RWPE2 (cell line): ENCODE results near the gene ABCC3.

ENCODE experiments used
- ATAC-seq: fragments of 200-7000 bp; cut with Tn5 transposase; 3 replicates; pipeline ENCODE4 v1.9.1; 2021; ENCODE audit warnings: low read depth
- DNase-seq: peaks from one replicate; pipeline ENCODE4 v3.0.0-alpha.2; 2020; ENCODE audit warnings: low spot score
- H3K27ac ChIP-seq: fragments of 450-650 bp; 2 replicates; pipeline ENCODE4 v1.5.1; 2017; ENCODE audit warnings: mild to moderate bottlenecking; ENCODE audit not compliant: poor library complexity, severe bottlenecking
- H3K27me3 ChIP-seq: fragments of 250-450 bp; sonication (Bioruptor Pico); 2 replicates; pipeline ENCODE4 v1.5.1; 2021; ENCODE audit warnings: mild to moderate bottlenecking, moderate library complexity; ENCODE audit not compliant: insufficient read depth, poor library complexity, severe bottlenecking
- H3K36me3 ChIP-seq: fragments of 250-450 bp; sonication (Bioruptor Pico); 2 replicates; pipeline ENCODE4 v1.5.1; 2020; ENCODE audit warnings: low read depth, mild to moderate bottlenecking, moderate library complexity
- H3K4me1 ChIP-seq: fragments of 250-450 bp; sonication (Bioruptor Pico); 2 replicates; pipeline ENCODE4 v1.5.1; 2021; ENCODE audit warnings: mild to moderate bottlenecking, moderate library complexity; ENCODE audit not compliant: insufficient read depth, poor library complexity, severe bottlenecking
- H3K4me3 ChIP-seq: fragments of 250-450 bp; sonication (Bioruptor Pico); 2 replicates; pipeline ENCODE4 v1.5.1; 2021; ENCODE audit warnings: mild to moderate bottlenecking, moderate library complexity; ENCODE audit not compliant: severe bottlenecking
- H3K9me3 ChIP-seq: fragments of 250-450 bp; sonication (Bioruptor Pico); 2 replicates; pipeline ENCODE4 v1.5.1; 2021; ENCODE audit warnings: mild to moderate bottlenecking, moderate library complexity; ENCODE audit not compliant: severe bottlenecking
- TF ChIP-seq, protein P1 (sequence below): fragments of 450-650 bp; IDR thresholded peaks from one replicate; pipeline ENCODE4 v1.5.1; 2017; ENCODE audit warnings: mild to moderate bottlenecking, moderate library complexity; ENCODE audit not compliant: poor library complexity, severe bottlenecking

Gene ABCC3

DNA sequence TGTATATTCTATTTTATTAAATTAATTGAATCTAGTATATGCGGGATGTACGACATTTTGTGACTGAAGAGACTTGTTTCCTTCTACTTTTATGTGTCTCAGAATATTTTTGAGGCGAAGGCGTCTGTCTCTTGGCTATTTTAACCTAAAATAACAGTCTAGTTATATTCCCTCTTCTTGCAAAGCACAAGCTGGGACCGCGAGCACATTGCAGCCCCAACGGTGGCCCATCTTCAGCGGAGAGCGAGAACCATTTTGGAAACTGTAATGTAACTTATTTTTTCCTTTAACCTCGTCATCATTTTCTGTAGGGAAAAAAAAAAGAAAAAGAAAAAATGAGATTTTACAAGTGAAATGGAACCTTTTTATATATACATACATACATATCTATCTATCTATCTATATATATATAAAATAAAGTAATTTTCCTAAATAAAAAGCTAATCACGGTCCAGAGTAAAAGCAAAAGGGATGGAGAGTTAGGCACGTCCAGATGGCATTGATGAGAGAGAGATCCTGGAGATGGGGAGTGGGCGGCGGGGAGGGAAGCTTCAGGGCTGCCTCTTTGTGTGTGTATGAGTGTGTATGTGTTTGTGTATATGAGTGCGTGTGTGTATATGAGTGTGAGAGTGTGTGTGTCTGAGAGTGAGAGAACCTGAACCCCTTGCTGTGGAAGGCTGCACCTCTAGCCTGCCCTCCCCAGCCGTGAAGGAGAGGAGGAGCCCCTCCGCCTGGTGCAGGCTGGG, 7.5 kb upstream of the ABCC3 start:
- TF ChIP-seq, protein P1, sequence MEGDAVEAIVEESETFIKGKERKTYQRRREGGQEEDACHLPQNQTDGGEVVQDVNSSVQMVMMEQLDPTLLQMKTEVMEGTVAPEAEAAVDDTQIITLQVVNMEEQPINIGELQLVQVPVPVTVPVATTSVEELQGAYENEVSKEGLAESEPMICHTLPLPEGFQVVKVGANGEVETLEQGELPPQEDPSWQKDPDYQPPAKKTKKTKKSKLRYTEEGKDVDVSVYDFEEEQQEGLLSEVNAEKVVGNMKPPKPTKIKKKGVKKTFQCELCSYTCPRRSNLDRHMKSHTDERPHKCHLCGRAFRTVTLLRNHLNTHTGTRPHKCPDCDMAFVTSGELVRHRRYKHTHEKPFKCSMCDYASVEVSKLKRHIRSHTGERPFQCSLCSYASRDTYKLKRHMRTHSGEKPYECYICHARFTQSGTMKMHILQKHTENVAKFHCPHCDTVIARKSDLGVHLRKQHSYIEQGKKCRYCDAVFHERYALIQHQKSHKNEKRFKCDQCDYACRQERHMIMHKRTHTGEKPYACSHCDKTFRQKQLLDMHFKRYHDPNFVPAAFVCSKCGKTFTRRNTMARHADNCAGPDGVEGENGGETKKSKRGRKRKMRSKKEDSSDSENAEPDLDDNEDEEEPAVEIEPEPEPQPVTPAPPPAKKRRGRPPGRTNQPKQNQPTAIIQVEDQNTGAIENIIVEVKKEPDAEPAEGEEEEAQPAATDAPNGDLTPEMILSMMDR, result no peak
- DNase-seq (no peak), ATAC-seq (no peak)
- H3K27me3 ChIP-seq, result no peaks in the 10 kb centered on the region
- no peak overlapping the region for H3K27ac ChIP-seq
- H3K9me3 ChIP-seq, result no peaks in the 10 kb centered on the region
- no peak overlapping the region for H3K4me3 ChIP-seq
- H3K36me3 ChIP-seq, result no peaks in the 10 kb centered on the region
- peaks cover 7% of the 10 kb centered on the region for H3K4me1 ChIP-seq

DNA sequence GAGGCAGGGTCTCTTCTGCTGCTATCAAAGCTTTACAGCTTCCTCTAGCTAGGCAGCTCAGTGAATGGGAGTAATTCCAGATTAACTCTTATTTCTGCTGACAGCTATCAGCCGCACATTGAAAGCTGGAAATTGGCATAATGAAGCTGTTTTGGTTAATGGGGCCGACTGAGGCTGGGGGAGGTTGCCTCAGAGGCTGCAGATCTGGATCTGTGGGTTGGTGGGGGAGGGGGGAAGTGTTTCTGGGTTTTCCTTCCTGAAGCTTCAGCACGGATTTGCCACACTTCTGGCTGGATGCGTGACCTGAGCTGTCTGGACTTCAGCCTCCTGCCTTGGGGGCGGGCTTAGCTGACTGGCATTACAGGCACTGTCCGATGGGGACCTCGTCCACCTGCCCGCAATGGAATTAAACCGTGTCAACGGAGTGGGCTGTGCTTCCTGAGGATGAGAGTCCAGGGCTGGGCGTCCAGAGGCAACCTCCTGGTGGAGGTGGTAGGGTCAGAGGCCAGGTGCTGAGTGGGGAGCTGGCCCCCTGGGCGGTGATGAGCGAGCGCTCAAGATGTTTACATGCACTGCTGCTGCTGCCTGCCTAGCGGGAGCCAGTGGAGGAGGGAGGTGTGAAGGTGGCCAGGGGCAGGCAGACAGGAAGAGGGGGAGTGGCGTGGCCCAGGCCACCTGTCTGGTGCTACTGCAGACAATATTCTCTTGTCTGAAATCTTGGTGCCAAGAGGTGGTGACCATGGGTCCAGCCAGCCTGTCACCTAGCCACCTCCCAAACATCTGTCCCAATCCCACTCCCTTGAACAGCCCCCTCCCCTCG, 6.7 kb upstream of the ABCC3 start:
- no peaks in the 10 kb centered on the region for H3K27me3 ChIP-seq
- H3K27ac ChIP-seq, result no peak overlapping the region

DNA sequence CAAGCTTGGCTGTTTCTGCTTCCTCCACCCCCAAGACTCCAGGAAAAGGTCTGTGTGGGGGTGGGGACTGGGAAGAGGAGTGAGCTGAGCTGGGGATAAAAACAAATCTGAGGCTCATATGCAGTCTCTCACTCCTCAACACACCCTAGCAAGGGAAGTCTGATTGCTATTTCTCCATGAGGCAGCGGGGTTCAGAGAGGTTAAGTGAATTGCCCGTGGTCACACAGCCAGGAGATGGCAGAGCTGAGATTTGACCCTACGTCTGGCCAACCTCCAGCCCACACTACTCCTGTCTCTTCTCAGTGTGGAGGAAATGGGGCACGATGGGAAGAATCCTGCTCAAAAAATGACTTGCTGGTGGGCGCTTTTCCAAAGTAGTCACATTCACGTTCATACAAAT, 4.8 kb upstream of the ABCC3 start:
- DNase-seq (no peak), ATAC-seq (no peak)
- TF ChIP-seq, protein P1, result no peak
- H3K27ac ChIP-seq, result no peak overlapping the region
- no peaks in the 10 kb centered on the region for H3K27me3 ChIP-seq
- no peaks in the 10 kb centered on the region for H3K36me3 ChIP-seq
- H3K4me1 ChIP-seq, result peaks cover 7% of the 10 kb centered on the region
- H3K4me3 ChIP-seq, result no peak overlapping the region
- no peaks in the 10 kb centered on the region for H3K9me3 ChIP-seq

More for the DNA sequence above, 6.7 kb upstream of the ABCC3 start:
- Histone ChIP-seq H3K4me3 (no peak overlapping the region), H3K9me3 (no peaks in the 10 kb centered on the region), H3K4me1 (peaks cover 7% of the 10 kb centered on the region), H3K36me3 (no peaks in the 10 kb centered on the region)
- TF ChIP-seq, protein P1, result no peak
- DNase-seq (no peak), ATAC-seq (no peak)

DNA sequence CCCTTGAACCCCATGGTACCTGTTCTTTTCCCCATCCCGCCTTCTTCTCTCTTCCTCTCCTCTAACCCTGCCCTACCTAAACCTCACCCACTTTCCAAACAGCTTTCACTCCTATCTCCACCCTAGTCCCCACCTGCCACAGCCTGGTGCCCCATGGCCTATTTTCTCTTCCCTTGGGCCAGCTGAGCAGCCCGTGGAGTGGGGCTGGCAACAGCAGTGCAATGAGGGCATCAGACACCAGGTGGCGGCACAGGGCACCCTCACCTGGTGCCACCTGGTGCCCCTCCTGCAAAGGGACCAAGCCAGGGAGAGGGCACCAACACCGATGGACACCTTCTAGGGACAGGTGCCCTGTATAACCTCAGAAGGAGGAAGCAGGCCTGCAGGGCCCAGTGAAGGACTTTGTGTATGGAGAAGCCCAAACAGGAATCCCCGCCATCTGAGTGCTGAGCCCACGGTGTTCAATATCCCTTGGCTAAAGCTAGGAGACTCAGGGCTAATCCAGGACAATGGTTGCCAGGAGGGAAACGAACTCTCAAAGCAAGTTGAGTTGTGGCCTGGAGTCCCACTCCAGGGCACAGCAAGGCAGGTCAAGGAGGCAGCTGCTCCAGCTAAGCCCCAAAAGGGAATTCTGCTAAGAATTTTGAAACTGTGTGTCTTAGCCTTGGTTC, 4.0 kb upstream of the ABCC3 start:
- no peaks in the 10 kb centered on the region for H3K27me3 ChIP-seq
- H3K36me3 ChIP-seq, result no peaks in the 10 kb centered on the region
- H3K9me3 ChIP-seq, result no peaks in the 10 kb centered on the region
- ATAC-seq (peak; percentile 52), DNase-seq (no peak)
- no peak overlapping the region for H3K27ac ChIP-seq
- TF ChIP-seq, protein P1, result peak; percentile 92
- no peak overlapping the region for H3K4me3 ChIP-seq
- H3K4me1 ChIP-seq, result peaks cover 7% of the 10 kb centered on the region
